Fibroblast of peridontal ligament (primary cell): ENCODE results near the gene FOXD1.
"Not testable (repeated sequence)": the region's sequence is repeated elsewhere in the genome, so short reads cannot be mapped to it uniquely, and the experiment has no call there.

Source experiments
- DNase-seq: peaks from one replicate; pipeline ENCODE4 v3.0.0-alpha.2; 2010; ENCODE audit errors: extremely low read depth

Gene FOXD1

GRCh38 chr5:73448463-73449136 is at the start of gene FOXD1:
FOXD1 (minus strand) TSS chr5:73448777; CDS start chr5:73448362, 415 bp downstream.
- peak; percentile 96 for DNase-seq

- DNase-seq, result no peak
These were observed 49.0 kb upstream of the FOXD1 start for GRCh38 chr5:73497497-73498056.

GRCh38 chr5:73496984-73497457 is 48.4 kb upstream of the FOXD1 start:
- peak; percentile 71 for DNase-seq

GRCh38 chr5:73495772-73496335 is 47.3 kb upstream of the FOXD1 start:
- no peak for DNase-seq

GRCh38 chr5:73494721-73495120 is 46.1 kb upstream of the FOXD1 start:
- no peak for DNase-seq

GRCh38 chr5:73493421-73493820 is 44.8 kb upstream of the FOXD1 start:
- no peak for DNase-seq

- no peak for DNase-seq
These were observed 42.6 kb upstream of the FOXD1 start for GRCh38 chr5:73491155-73491554.

GRCh38 chr5:73490088-73490487 is 41.5 kb upstream of the FOXD1 start:
- DNase-seq, result no peak

GRCh38 chr5:73488806-73489205 is 40.2 kb upstream of the FOXD1 start:
- no peak for DNase-seq

GRCh38 chr5:73487815-73488214 is 39.2 kb upstream of the FOXD1 start:
- DNase-seq, result no peak

- not testable (repeated sequence) for DNase-seq
These were observed 38.7 kb upstream of the FOXD1 start for GRCh38 chr5:73487257-73487656.

- DNase-seq, result no peak
These were observed 37.7 kb upstream of the FOXD1 start for GRCh38 chr5:73486119-73486899.

- DNase-seq, result peak; percentile 34
These were observed 37.1 kb upstream of the FOXD1 start for GRCh38 chr5:73485715-73486114.

GRCh38 chr5:73484511-73484910 is 35.9 kb upstream of the FOXD1 start:
- DNase-seq, result no peak

- DNase-seq, result no peak
These were observed 35.1 kb upstream of the FOXD1 start for GRCh38 chr5:73483676-73484075.

GRCh38 chr5:73482383-73483136 is 34.0 kb upstream of the FOXD1 start:
- DNase-seq, result peak; percentile 76

- no peak for DNase-seq
These were observed 31.9 kb upstream of the FOXD1 start for GRCh38 chr5:73480500-73480899.

- DNase-seq, result no peak
These were observed 23.5 kb upstream of the FOXD1 start for GRCh38 chr5:73472116-73472515.

- no peak for DNase-seq
These were observed 23.1 kb upstream of the FOXD1 start for GRCh38 chr5:73471654-73472053.

GRCh38 chr5:73469878-73470277 is 21.3 kb upstream of the FOXD1 start:
- no peak for DNase-seq

- not testable (repeated sequence) for DNase-seq
These were observed 20.1 kb upstream of the FOXD1 start for GRCh38 chr5:73468638-73469037.
